ENCODE data around the gene DDX10.
"Not testable (repeated sequence)": the region's sequence is repeated elsewhere in the genome, so short reads cannot be mapped to it uniquely, and the experiment has no call there.

DDX10 gene

DNA sequence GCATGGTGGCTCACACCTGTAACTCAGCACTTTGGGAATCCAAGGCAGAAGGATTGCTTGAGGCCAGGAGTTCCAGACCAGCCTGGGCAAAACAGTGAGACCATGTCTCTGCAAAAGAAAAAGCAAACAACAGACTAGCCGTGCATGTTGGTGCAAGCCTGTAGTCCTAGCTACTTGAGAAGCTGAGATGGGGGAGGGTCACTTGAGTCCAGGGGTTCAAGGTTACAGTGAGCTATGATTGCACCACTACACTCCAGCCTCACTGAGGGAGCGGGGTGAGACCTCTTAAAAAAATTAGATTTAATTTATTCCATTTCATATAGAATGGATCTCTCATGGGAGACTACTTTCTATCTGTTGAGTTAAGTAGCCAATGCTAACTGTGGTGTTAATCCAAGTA, 50.4 kb downstream of the DDX10 start:
- DNase-seq (ENCODE audit: low spot score) = no peak

DNA sequence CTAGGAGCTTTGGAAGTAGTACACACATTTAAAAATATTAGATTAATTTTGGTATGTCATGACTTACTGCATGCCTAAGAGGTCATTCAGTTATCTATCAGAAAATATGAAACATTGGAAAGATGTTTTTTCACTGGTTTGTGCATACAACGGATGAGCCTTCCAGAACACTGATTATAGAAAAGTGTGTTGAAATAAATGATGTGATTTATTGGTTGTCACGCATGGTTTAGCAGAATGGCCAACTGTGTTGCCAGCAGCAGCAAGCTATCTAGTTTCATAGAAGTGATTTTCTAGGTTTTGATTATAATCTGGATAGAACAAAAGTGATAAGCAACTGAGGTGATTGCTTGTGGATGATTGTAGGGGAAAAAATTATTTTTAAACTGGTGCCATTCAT, 53.6 kb downstream of the DDX10 start:
- no peak for DNase-seq (ENCODE audit: low spot score)

DNA sequence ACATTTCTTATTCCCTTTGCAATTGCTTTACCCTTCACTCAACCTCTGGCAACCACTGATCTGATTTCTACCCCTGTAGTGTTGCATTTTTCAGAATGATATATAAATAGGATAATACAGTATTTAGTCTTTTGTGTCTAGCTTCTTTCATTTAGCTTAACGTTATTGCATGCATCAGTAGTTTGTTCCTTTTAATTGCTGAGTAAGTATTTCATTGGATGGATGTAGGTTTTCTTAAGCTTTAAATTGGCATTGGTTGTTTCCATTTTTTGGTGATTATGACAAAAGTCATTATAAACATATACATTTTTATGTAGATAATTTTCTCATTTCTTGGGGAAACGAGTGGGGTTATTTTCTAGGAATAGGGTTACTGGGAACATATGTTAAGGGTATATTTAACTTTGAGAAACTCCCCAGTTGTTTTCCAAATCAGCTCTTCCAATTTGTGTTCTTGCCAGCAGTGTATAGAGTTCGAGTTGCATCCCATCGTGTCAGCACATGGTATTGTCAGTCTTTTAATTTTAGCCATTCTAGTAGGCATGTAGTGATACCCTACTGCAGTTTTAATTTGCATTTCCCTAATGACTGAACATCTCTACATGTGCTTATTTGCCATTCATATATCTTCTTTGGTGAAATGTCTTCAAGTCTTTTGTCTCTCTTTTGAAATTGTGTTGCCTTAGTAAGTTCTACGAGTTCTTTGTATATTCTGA, 60.3 kb downstream of the DDX10 start:
- no peak for DNase-seq (ENCODE audit: low spot score)

DNA sequence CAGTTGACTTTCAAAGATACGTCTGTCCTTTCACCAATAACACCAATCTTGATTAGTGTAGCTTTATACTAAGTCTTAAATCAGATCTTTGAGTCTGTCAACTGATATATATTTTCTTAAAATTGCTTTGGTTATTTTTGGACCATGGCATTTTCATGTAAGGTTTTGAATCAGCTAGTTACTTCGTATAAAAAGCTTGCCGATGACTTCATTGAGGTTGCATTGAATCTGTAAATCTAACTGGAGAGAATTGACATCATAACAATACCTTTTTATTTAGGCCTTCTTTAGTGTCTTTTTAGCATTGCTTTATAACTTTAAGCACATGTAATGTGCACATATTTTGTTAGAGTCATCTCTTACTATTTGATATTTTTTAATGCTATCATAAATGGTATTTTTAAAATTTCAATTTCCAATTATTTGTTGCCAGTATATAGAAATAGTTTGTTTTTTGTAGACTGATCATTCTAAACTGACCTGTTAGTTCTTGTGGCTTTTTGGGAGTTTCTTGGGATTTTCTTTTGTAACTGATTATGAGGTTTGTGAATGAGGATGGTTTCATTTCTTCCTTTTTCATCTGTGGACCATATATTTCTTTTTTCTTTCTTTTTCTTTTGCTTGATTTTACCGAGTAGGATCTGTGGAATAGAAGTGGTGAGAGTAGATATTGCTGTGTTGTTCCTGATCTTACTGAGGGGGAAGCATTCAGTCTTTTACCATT, 61.4 kb downstream of the DDX10 start:
- no peak for DNase-seq (ENCODE audit: low spot score)

DNA sequence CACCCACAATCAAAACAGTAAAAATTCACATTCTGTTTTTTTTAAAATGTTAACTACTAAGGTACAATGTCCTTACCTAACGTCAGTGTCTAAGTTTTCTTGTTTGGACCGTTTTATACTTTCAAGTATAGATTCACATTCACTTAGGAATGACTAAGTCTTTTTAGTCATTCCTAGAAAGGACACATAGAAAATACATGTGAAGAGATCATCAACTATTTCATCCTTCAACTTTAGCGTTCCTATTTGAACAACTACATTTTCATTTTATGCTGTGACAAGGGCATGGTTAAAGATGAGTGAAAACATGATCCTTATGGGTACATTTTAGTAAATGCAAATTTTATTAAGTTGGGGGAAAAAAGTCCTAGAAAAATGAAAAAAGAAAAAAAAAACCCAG, 62.8 kb downstream of the DDX10 start:
- DNase-seq (ENCODE audit: low spot score) = no peak

DNA sequence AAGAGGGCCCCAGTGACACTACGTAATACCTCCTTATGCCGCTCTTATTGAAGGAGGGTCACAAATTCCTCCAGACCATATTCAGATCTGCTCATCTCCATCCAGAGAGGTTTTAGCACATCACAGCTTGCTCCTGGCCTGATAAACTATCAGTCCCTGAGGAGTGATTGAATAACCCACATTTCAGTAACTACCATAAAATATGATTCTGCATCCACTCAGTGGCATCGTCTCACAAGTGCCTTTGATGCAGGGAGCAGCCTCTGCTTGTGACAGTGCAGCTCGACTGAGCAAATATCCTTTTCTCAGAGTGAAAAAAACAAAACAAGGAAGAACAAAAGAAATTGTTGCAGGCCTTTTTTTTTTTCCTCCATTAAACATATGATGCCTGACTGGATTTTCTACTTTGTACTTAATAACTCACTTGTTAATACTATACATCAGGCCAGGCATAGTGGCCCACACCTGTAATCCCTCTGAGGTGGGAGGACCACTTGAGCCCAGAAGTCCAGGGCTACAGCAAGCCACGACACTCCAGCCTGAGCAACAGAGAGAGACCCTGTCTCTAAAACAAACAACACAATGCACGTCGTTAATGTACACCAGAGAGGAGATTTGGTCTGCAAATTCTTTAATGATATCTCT, 64.5 kb downstream of the DDX10 start:
- DNase-seq (ENCODE audit: low spot score) = no peak

DNA sequence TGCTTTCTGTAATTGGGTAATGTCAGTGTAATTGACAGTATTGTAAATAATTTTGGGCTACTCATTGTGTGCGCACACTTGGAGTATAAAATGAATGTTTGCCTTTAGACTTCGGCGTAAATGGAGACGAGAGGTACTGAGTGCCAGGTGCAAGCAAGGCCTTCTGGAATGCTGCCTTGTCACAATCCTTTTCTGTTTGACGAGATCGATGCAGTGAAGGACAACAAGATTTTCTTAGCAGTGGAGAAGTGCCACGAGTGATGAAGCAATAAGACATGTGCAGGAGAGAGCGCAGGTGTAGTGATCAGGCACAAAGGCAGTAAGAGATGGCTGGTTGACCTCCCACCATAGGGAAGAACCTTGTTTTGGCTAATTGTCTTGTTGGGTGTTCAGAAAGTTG, 67.5 kb downstream of the DDX10 start:
- DNase-seq (ENCODE audit: low spot score) = no peak

DNA sequence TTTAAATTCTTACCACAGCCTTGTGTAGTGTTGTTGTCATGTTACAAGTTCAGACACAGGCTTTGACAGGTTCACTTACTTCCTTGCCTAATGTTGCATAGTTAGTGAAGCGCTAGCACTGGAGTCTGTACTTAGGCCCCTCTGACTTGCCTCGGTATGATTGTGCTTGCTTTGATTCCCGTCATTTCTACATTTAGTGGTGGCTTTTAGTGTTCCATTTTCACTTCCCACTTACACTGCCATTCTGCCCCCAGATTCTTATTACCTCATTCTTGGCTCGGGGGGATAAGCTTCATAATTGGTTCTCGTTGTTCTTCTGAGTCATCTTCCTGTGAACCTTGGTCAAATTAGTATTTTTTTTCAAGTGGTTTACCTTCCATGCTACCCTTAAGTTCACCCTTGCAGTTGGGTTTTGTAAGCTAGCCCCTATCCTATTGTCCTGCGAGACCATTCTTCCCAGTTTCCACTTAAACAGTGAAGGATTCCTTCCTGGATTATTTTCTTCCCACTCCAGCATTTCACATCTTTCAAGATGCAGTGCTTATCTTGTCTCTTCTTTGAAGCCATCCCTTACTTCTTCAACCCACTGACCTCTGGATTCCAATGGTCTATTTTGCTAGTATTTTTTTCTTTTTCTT, 68.7 kb downstream of the DDX10 start:
- DNase-seq (ENCODE audit: low spot score) = no peak

DNA sequence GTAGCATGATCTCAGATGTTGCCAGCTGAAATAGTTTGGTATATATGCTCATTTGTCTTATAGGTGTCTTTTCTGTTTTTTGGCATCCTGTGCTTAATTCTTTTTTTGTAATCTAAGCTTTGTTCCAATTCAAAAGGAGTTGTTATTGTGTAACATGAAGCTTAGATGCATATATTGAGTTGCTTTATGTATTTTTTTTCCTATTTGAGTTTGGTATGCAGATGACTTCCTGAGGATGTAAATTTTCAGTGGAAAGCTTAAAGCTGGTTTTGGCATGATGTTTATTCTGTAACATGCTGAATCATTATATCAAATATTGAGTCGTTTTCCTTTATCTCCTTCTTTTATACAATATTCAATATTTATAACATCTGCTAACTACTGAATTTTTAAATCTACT, 69.4 kb downstream of the DDX10 start:
- no peak for DNase-seq (ENCODE audit: low spot score)

DNA sequence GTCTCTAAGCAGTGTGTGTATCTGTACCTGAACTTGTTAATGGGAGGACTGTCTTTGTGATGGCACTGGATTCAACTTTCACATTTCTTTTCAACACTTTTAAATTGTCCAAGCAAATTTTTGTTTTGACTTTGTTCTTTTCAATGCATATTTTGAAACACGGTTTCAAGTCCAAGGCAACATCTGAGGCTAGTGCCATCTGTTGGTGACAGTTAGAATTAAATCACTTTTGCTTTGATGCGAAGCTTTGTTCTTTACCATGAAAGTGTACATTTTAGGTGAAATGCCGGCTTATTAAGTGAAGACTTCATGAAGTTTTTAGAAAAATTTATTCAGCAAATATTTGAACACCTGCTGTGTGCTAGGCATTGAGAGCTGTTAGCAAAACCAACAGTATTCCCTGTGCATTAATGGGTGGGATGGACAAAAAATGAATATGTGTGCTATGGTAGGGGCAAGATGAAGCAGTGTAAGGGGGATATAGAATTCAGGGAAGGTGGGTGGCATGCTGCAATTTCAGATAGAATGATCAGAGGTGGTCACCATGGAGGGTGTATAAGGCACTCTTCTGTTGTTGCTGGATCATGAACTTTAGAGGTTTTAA, 70.2 kb downstream of the DDX10 start:
- peak; percentile 19 for DNase-seq (ENCODE audit: low spot score)

DNA sequence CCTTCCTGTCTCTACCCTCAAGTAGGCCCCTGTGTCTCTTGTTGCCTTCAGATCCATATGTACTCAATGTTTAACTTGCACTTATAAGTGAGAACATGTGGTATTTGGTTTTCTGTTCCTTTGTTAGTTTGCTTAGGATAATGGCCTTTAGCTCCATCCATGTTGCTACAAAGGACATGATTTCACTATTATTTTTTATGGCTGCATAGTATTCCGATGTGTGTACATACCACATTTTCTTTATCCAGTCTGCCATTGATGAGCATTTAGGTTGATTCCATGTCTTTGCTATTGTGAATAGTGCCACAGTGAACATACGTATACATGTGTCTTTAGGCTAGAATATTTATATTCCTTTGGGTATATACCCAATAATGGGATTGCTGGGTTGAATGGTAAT, 75.3 kb downstream of the DDX10 start:
- DNase-seq (ENCODE audit: low spot score) = not testable (repeated sequence)

DNA sequence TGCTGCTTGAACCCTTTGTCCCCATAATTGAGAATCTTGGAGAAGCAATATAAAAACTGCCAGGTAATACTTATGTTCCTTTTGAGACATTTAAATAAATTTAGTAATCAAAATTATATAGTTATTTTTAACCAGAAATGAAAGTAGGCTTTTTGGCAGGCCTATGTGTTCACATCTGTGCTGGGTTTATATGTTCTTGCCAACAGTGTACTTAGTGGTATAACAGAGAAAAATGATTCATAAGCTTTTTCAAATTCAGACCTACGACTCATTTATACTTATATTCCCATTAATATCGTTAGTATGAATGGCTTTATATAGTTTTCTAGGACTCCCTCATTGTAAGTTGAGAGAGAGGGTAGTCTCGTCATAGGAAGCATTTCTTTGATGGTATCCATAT, 79.0 kb downstream of the DDX10 start:
- DNase-seq (ENCODE audit: low spot score) = no peak

DNA sequence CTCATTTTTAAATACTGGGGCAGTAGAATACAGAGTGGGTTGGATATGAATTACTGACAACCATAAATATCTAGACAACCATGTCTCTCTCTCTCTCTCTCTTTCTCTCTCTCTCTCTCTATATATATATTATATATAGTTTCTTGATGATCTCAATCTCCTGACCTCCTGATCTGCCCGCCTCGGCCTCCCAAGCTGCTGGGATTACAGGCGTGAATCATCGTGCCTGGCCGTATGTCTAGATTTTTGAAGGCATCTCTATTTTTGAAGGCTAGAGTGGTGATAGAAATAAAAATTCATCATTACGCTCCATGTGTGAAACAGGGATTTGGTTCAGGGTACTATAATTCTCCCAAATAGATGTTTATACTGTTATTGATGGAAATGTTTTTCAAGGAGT, 84.1 kb downstream of the DDX10 start:
- no peak for DNase-seq (ENCODE audit: low spot score)

DNA sequence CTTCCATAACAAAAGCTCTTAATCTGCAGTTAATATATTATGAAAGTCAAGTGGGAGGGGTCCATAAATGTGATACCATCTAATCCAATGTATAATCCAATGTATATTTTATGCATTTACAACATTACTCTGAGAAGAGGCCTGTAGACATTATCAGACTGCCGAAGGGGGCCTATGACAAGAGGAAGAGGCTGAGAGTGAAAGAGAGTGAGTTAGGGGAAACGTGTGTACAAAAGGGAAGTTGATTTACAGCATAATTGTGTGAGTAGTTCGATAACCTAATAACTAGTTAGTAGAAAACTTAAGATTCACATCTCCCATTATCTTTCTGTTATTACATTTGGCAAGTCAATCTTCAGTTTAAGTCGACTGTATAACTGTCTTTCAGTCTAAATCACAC, 86.6 kb downstream of the DDX10 start:
- no peak for DNase-seq (ENCODE audit: low spot score)

DNA sequence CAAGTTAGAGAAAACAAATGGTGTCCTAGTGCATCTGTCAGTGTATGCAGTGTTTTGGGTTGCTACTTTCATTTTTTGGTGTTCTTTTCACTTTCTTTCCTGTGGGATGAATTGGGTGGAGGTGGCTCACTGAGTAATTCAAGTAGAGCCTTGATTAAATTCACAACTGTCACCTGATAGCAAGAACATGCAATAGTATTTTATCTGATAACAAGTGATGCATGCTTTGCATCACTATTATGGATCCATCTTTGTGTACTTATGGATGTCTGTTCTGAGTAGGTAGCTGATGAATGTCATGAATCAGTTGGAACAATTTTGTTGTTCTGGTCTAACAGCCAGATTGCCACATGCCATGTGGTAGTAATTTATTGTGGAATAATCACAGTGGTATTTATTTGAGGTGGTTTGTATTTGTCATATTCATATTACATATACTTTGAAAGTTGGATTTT, 87.5 kb downstream of the DDX10 start:
- DNase-seq (ENCODE audit: low spot score) = no peak

DNA sequence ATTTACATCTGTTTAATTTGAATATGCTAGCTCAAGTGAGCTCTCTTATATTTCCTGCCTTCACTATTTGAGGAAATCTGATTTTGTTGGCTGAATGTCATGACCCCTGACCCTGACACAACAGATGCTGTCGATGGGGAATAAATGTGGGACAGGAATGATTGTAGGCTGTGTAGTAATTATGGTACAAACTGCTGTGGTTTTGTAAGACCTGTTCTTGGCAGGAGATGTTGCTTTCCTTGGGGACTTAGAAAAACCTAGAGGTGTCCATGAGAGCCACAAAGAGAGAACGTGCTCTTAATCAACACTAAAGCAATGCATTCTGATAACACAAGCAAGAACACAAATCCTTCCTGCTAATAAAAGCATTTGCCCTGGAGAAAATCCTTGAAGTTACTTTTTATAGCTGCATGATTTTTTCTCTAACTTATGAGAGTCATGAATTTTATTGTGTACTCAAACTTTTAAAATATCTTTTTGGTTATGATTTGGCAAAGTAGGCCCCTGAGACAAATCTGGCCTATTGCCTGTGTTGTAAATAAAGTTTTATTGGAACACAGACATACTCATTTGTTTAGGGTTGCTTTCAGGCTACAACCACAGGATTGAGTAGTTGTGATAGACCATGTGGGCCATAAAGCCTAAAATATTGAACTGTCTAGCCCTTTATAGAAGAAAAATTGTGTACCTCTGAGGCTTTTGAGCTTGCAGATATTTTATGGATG, 90.2 kb downstream of the DDX10 start:
- DNase-seq (ENCODE audit: low spot score) = no peak

DNA sequence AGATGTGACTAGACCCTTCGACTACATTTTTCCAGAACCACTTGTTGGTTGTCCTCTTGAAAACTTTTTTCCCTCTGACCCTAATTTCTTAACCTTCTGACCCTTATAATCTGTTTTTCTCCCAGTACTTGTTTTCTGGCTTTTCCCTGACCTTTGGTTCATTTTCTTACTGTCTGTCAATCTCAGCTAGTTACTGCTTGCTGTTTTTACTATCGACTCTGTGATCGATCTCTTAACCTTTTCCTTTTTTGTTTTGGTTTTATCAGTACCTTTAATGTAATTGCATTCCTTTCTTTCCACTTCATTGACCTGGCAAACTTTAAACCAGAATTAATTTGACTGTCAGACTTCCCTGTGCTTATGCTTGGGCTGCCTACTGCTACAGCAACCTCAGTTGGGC, 92.8 kb downstream of the DDX10 start:
- no peak for DNase-seq (ENCODE audit: low spot score)

DNA sequence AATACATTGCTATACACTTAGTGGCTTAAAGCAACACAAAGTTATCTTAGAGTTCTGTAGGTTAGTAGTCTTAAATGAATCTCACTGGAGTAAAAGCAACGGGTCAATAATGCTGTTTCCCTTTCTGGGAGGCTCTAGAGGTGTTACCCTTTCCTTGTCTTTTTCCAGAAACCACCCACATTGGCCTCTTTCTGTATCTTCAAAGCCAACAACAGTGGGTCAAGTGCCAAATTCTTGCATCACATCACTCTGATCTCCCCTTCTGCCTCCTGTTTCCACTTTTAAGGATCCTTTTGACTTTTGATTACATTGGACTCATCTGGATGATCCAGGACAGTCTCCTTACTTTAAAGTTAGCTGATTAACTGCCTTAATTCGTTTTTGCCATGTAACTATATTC, 93.6 kb downstream of the DDX10 start:
- no peak for DNase-seq (ENCODE audit: low spot score)

DNA sequence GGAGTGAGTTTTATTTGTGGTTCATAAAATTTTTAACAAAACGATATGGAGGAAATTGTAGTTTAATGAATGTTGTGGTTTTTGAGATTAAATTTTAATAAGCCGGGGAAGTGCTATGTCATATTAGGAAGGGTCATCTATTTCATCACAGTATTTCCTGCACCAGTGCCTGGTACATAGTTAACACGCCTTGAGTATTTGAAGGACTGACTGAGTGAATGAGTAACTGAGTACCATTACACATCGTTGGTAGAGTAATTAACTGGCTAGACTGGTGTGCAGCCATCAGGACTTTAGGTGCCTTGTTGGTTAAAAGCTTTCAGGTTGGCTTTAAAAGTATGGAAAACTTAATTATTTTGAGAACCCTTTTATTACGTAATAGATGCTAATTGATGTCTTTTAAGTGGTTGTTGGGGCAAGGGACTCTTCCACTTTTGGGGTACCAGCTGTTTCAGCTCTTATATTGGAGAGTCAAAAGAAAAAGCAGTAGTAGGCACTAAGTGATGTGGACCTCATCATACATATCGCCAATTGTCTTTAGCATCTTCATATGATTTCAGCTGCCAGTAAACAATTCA, 101.8 kb downstream of the DDX10 start:
- no peak for DNase-seq (ENCODE audit: low spot score)

DNA sequence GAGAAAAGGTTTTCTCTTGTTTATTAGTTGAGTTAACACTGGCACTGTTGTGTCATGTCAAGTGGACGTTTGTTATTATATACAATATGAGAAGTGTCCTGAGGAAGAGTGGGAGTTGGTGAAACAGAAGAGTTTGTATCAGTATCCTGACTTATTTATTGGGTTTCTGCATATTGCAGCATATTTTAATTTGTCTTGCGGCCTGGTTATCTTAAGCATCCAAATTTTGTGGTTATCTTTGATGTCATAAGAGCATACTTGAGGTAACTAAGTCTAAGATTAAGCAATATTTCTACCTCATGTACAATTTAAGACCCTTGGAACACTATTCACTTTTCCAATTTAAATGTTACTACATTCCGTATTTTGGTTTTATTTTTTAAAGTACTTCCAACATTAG, 103.5 kb downstream of the DDX10 start:
- no peak for DNase-seq (ENCODE audit: low spot score)

DNA sequence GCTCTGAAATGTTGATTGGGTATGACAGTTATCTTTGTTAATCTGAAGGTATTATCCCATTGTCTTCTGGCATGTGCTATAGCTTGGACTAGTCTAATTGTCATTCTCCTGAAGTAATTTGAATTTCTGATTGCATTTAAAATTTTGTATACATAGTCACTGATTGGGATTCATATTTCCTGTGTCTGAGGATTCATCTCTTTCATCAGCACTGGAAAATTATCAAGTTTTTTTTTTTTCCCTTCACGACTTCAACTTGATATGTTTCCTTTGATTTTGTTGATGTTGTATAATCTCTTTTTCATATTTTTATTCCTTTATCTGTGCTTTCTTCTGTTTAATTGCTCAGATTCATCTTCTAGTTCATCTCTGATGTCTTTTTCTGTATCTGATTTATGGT, 104.1 kb downstream of the DDX10 start:
- no peak for DNase-seq (ENCODE audit: low spot score)
